HG03442 (cell line): ENCODE data around the gene SYNE2.
A peak's percentile ranks its signal among the peaks of the same experiment; 100 is the strongest.
"Not testable (repeated sequence)": the region's sequence is repeated elsewhere in the genome, so short reads cannot be mapped to it uniquely, and the experiment has no call there.

Source experiments
- ATAC-seq: cut with Tn5 transposase; IDR thresholded peaks from one replicate; pipeline ENCODE4 v1.9.1; 2021; ENCODE audit warnings: mild to moderate bottlenecking, moderate library complexity; ENCODE audit not compliant: unreplicated experiment

The SYNE2 gene

GRCh38 chr14:63852817-63853731, at the start of gene SYNE2:
SYNE2 (plus strand) TSS chr14:63853004; CDS start chr14:63909149, 56,145 bp downstream.
- peak; percentile 82 for ATAC-seq

- ATAC-seq = not testable (repeated sequence)
Measured at GRCh38 chr14:63803221-63803791, 49.5 kb upstream of the SYNE2 start.

GRCh38 chr14:63806064-63806463, 46.7 kb upstream of the SYNE2 start:
- ATAC-seq = not testable (repeated sequence)

GRCh38 chr14:63811692-63812091, 41.1 kb upstream of the SYNE2 start:
- ATAC-seq = not testable (repeated sequence)

GRCh38 chr14:63833728-63834127, 19.1 kb upstream of the SYNE2 start:
- ATAC-seq = no peak

- no peak for ATAC-seq
Measured at GRCh38 chr14:63840981-63841380, 11.8 kb upstream of the SYNE2 start.

- no peak for ATAC-seq
Measured at GRCh38 chr14:63843796-63844195, 9.0 kb upstream of the SYNE2 start.

- ATAC-seq = no peak
Measured at GRCh38 chr14:63848890-63849289, 3.9 kb upstream of the SYNE2 start.

- ATAC-seq = peak; percentile 0
Measured at GRCh38 chr14:63852271-63852816, 460 bp upstream of the SYNE2 start.

GRCh38 chr14:63853831-63854293, 1.1 kb downstream of the SYNE2 start:
- ATAC-seq = peak; percentile 18

GRCh38 chr14:63854330-63854729, 1.5 kb downstream of the SYNE2 start:
- no peak for ATAC-seq

GRCh38 chr14:63855281-63855680, 2.5 kb downstream of the SYNE2 start:
- no peak for ATAC-seq

GRCh38 chr14:63857466-63858030, 4.7 kb downstream of the SYNE2 start:
- no peak for ATAC-seq

GRCh38 chr14:63860146-63860545, 7.3 kb downstream of the SYNE2 start:
- ATAC-seq = no peak

GRCh38 chr14:63862163-63862562, 9.4 kb downstream of the SYNE2 start:
- ATAC-seq = no peak

- ATAC-seq = no peak
Measured at GRCh38 chr14:63863004-63863403, 10.2 kb downstream of the SYNE2 start.

GRCh38 chr14:63864775-63865174, 12.0 kb downstream of the SYNE2 start:
- peak; percentile 37 for ATAC-seq

- ATAC-seq = no peak
Measured at GRCh38 chr14:63867933-63868921, 15.4 kb downstream of the SYNE2 start.

- ATAC-seq = peak; percentile 56
Measured at GRCh38 chr14:63869940-63870752, 17.3 kb downstream of the SYNE2 start.

- ATAC-seq = not testable (repeated sequence)
Measured at GRCh38 chr14:63870753-63871037, 17.9 kb downstream of the SYNE2 start.
